HT1080 (cell line): ENCODE data around the gene SLC12A7. TPM values are rescaled to one million over a fixed set of nuclear protein-coding genes. Genes with fewer than 3 reads are reported as not detected.
"Not testable (repeated sequence)": the region's sequence is repeated elsewhere in the genome, so short reads cannot be mapped to it uniquely, and the experiment has no call there.

ENCODE experiments used
- DNase-seq: peaks from one replicate; pipeline ENCODE4 v3.0.0-alpha.2; 2015; ENCODE audit warnings: low read depth
- total RNA-seq: library from RNA; depleted of rRNA; stranded (reverse); fragments of >200 nt; shearing (Covaris generic); gene quantifications from 2 replicates; pipeline ENCODE4 v1.2.3, GENCODE V29; 2014

The SLC12A7 gene
- total RNA-seq, 1 experiment from 2014 or later: 2.4 TPM

DNA sequence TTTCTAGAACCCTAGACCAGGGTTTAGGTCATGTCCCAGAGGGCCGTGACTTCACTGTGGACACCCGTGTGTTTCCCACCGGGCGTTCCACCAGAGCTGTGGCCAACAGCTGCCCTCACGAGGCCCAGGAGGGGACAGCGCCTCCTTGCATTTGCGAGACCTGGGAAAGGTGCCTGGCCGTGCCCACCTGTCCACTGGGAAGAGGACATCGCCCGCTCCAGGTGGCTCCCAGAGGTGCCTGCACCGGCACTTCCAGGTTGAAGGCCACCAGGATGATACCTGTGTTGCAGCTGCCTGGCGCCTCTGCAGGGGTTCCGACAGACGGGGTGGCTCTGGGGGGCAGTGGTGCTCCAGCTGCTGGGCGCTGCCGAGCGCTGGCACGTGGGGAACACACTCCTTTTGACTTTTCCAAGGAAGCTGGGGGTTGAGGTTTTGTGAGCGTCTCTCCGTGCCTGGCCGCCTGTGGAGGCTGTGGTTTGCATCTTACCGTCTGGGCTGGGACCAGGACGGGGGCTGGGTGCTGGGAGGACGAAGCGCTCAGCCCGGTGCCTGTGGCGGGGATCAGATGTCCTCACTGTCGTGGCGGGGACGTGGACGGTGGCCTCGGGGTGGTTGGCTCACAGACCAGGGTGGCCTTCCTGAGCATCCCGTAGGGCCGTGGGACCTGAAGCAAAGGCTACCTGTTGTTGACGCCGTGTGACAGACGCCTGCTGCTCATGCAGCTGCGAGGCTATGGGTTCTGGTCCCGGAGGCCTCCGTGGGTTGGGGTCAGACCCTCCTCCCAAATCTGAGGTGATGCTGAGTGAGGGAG lies 84.0 kb downstream of the SLC12A7 start:
- DNase-seq: no peak

DNA sequence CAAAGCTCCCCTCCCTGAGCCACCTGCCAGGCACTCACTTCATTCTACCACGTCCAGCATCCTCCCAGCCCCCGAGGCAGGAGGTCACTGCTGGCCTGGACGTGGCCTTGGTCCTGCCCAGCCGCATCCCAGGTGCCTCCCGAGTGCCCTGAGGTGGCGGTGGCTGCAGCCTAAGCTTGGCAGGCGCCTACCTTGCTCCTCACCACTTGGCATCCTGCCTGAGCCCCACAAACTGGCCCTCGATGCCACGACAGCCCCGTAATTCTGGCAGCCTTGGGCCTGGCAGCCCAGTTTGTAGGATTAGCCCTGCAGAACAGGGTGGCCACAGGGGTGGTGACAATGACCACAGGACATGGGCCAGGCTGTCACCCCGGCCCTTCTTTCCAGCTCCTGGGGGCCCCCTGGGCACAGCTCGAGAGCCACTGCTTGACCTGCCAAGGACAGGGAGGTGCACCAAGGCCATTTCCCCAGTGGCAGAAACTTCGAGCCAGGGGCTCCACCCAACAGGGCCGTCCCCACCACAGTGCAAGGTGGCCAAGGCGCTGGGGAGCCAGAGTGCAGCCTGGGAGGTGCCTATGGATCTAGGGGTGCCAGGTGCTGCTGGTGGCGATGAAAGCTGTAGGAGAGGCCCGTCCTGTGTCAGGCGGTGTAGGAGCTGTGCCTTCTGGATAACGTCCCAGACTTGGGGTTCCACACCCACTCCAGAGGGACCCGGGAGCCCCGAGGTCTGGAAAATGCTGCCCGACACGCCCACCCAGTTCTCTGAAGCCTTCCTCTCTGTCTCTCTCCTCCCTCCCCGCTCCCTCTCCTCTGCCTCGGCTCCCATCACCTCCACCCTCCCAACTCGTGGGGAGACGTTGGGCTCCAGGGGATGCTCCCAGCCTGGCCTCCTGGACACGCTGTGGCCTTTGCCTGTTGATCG lies 84.9 kb downstream of the SLC12A7 start:
- DNase-seq: no peak

DNA sequence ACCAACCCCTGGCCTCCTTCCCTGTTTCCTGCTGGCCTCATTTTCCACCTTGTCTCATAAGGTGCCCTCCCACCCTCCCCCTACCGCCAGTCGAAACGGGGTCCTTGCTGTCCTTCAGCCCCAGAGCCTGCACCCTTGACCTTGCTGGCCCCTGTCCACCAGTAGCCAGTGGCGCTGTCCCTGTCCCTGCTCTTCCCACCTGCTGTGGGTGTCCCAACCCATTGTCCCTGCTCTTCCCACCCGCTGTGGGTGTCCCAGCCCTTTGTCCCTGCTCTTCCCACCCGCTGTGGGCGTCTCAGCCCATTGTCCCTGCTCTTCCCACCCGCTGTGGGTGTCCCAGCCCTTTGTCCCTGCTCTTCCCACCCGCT lies 89.9 kb downstream of the SLC12A7 start:
- not testable (repeated sequence) for DNase-seq

DNA sequence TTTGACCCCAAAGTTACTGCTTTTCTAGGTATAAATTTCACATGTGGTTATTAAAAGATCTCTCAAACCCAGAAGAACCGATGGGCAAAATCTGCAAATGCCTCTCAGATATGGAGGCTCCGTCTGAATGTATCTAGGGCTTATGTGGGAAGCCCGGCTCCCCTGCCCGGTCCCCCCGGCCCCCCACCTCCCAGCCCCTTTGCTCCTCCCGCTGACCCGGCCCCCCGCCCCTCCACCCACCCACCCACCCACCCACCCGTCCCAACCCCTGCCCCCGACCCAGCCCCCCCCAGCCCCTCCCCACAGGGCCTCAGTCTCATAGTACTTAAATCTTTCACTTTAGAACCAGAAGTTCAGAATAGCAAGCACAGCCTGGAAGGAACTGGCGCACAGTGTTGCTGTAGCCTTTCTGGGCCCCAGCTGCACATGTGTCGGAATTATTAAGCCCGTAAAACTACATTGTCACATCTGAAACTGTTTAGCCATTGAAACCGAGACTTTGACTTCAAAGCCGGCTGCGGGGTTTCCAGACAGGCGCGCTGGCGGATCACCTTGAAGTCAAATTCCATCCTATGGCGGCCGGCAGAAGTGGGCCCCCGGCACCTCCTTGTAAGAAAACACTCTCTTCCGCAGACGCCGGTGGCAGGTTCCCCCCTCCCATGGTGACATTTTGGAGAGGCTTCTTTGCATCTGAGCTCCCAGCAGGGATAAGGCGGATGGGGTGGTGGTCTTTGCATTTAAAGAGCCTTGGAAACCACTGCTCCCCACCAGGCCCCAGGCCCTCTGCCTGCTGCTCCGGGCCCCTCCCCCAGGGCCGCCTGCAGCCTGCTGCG lies 90.5 kb downstream of the SLC12A7 start:
- DNase-seq: no peak

DNA sequence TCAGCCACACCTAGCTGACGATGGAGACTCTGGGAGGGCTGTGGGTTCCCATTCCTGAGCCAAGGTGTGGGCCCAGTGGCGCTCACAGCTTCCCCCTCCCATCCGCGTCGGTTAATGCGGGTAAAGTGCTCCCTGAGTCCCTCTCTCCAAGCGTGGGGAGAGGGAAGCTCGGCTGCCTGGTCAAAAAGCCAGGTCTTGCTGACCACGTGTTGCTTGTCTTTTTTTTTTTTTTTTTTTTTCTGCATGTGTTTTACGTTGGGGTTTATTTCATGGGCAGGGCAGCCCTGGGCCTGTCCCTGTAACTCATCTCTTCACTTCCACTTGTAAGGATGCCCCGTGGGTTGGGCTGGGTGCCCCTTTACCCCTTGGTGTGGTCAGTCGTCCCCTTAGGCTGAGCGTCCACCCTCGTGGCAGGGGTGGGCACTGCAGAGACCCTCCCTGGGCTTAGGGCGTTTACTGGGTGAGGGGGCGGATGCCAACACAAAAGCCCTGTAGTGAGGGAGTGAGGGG lies 91.4 kb downstream of the SLC12A7 start:
- no peak for DNase-seq

DNA sequence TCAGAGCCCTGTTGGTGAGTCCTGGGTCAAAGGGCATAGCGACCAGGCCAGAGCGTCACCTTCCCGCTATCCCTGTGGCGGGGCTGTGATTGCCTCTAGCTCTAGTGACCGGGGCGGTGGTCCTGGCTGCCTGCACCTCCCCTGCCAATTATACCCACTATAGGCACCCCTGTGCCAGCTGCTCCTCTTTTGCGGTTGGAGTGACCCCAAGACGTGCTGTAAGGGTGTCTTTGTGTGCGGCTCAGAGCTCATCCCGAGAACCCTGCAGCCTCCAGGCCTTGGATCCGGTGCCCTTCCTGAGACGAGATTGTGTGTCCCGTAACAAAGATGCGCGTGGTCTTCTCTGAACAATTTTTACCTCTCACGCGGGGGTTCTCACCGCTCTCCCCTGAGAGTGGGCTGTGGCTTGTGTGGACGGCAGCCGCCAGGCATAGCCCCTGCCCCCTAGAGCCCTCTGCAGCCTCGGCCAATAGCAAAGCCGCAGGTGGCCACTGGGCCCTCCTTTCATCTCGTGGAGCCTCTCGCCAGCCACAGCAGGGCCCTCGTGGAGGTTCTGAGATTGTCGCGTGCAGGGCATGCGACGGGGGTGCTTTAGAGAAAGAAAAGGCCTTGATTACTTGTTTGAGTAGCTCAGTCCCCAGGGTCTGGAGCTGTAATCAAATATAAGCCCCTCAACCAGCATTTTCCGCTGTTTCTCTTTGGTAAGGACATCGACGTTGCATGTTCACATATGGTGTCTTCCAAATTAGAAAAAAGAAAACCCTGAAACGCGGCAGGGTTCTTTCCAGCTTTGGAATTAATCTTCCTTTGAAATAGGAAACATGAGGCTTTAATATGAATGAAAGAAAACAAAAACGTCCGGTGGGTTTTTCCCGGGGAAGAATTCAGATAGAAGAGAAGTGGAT lies 92.6 kb downstream of the SLC12A7 start:
- no peak for DNase-seq

DNA sequence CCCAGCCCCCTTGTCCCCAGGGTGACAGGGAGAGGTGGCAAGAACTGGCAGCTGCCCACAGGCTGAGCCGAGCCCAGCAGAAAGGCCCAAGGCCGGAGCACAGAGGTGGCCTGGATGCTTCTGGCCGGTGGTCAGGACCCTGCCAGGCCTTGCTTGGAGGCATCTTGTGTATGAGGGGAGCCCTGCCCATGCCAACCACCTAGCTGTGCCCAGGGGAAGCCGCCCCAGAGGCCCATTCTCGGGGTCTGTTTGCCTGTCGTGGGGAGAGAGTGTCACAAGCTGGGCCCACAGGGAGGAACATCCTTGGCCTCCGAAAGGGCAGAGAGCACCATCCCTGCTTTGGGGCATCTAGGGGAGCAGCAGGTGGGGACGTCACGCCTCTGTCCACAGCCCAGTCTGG lies 93.3 kb downstream of the SLC12A7 start:
- no peak for DNase-seq

DNA sequence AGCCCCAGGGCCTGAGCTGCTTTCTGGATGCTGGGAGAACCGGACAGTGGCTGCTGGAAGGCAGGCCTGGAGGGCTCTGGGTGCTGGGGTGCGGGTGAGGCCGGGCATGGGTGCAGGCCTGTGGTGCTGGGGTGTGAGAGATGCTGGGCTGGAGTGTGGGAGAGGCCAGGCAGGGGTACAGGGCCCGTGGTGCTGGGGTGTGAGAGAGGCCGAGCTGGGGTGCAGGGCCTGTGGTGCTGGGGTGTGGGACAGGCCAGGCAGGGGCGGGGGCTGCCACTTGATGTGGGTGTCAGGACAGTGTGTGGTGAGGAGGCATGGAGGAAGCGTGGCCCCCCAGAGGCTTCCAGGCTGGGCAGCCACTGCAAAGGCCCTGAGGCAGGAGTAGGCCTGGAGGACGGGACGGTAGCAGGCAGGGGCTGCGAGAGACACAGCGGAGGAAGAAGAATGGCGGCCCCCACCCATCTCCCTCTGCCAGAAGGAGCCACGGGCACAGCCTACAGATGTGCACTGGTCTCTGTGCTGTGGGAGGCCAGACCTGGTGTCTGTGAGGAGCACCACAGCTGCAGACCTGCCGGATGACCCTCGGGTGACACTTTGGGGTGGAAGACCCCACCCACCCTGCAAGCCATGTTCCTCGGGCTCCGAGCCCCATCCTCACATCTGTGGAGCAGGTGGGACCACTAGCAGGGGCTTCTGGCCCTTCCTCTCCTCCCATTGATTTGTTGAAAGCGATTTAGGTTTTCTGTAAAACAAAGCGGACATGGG lies 94.0 kb downstream of the SLC12A7 start:
- no peak for DNase-seq

DNA sequence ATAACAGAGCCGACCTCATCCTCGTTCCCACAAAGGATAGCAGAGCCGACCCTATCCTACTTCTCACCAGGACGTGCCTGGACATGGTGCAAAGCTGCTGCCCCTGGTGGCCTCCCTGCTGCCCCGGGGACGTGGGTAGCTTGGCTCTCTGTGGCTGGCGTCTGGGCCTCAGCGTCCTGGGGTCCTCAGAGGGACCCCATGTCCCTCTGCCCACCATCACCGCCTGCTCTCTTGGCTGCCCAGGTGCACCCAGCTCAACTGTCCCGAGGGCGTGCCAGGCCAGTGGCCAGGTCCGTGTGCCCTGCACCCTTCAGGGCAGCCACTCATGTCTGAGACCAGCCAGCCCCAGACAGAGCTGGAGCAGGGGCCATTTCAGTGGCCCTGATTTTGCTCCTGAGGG lies 94.8 kb downstream of the SLC12A7 start:
- DNase-seq: no peak

DNA sequence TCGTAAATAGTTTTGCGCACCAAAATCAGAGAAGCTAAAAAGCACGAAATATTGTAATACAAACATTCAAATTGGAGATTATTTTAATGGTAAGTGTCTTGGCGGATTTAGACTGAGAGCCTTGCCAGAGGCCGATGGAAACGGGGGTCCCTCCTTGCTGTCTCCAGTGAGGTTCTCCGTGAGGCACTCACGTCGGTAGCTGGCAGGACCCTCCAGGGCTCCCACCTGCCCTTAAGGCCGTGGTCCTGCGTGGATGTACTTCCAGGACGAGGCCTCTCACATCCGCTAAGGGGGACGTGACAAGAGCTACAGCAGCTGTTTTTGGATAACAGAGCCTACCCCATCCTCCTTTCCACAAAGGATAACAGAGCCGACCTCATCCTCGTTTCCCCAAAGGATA lies 95.4 kb downstream of the SLC12A7 start:
- no peak for DNase-seq

DNA sequence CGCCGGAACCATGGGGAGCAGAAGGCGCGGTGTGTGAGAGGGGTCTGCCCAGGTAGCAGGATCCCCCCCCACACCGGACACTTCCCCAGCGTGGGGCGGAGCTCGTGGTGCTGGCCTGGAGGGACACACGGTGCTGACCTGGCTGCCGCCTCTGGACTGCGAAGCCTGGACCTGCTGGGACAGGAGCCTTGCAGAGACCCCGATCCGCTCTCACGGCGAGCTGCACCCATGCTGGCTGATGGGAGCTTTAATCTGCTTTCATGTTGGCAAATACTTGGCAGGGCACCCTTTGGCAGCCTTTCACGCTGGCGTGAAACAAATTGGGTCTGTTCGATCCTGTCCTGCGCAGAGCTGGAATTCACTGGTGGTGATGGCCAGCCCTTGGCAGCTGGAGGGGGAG lies 95.8 kb downstream of the SLC12A7 start:
- no peak for DNase-seq

DNA sequence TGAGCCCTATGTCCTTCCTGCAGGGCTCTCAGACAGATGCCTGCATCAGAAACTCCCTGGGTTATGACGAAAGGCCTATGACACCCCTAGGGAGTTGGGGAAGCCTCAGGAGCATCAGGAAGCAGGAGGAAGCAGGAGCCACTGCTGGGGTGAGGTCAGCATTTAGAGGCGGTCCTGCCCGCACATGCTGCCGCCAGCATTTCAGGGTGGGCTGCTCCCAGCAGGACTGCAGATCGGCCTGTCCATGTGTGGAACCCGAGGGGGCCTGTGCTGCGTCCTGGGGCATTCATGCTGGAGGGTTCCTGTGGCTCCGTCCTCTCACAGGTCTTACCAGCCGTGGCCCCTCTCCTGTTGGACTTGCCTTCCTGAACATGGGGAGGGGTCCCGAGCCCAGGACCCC lies 96.4 kb downstream of the SLC12A7 start:
- DNase-seq: no peak

DNA sequence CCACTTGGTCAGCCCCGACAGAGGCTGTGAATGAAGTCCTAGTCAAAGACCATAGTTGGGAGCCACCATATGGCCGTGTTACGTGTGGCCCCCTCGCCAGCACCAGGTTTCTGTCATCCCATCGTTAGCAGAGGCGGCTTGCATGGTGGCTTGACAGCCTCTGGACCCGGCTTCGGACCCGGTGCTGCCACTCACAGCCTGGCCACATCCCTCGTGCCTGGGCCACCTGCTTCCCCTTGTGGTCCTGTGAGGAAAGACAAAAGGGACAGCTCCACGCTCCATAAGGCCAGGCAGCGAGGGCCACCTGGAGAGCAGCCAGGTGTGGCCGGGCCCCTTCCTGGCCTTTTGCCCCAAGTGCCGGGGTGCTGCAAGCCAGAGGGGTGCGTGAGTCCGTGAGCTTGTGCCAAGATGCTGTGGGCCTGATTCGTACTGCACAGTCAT lies 97.1 kb downstream of the SLC12A7 start:
- no peak for DNase-seq

DNA sequence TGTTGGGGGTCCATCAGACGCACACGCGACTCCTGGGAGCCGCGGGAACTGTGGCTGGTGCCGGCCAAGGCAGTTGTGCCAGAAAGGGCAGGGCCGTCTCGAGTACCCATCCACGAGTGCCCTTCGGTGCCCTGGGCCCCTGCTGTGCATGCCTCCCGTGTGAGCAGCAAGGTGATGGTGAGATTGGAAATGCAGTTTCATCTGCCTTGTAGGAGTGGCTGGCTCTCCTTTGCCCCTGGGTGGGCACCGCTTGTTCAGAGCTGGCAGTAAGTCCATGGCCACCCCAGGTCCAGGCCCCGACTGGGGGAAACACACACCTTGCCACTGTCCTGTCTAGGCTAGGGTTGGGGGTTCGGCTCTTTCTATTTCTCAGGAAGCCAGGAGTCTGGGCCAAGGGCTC lies 97.5 kb downstream of the SLC12A7 start:
- DNase-seq: no peak

DNA sequence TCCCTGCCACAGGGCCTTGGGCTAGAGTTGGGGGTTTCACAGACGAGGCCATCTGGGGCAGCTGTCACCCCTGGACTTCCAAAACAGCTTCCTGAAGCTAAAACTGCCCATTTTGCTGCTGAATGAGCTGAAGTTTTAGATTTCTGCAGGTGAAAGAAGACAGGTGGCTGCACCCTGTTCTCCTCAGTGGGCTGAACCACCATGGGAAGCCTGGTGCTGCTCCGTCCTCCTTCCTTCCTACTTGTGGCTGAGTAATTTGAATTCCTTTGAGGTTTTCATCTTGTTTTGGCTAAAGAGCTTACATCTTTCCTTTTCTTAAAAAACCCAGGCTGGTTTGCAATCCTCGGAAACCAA lies 97.9 kb downstream of the SLC12A7 start:
- DNase-seq: no peak

DNA sequence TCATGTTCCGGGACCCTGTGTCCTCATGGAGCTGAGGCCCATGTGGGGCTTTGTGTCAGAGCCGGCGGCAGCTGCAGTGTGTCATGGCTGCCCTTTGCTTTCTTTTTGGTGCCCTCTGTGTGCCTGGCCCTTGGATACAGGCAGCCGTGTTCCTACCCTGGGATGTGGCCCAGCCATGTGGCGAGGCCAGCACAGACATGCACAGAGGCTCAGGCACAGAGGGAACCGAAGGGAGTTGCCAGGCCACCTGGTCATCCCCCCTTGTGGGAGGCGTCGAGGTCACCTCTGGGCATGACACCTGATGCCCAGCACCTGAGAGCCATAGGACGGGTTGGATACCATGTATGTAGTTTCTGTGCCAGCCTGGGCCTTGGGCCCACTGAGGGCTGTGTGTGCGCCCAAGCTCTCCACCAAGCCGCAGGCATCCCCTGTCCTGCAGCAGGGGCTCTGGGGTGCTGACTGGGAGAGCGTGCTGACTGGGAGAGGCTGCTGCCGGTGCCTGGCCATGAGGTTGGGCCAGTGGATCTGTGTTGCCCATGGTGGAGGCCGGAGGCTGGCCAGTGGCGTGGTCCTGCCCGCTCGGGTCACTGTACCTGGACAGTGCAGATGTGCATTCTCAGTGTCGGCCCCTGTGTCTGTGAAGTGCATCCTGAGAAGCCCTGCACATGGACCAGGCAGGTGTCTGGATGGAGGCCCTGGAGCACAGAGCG lies 98.5 kb downstream of the SLC12A7 start:
- DNase-seq: no peak

DNA sequence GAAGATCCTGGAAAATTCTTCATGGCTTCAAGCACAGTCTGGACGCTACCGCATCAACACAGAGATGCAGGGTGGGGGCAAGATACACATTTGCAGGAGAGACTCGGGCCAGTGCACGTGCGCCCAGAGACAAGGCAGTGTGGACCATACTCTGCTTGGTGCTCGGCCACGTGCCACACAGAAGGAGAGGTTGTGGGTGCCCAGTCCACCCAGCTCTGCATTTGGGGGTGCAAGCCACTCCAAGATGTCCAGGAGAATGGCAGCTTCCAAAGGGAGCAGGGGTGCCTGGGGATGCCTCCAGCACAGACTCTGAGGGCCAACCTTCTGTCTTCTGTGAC lies 99.0 kb downstream of the SLC12A7 start:
- DNase-seq: no peak

DNA sequence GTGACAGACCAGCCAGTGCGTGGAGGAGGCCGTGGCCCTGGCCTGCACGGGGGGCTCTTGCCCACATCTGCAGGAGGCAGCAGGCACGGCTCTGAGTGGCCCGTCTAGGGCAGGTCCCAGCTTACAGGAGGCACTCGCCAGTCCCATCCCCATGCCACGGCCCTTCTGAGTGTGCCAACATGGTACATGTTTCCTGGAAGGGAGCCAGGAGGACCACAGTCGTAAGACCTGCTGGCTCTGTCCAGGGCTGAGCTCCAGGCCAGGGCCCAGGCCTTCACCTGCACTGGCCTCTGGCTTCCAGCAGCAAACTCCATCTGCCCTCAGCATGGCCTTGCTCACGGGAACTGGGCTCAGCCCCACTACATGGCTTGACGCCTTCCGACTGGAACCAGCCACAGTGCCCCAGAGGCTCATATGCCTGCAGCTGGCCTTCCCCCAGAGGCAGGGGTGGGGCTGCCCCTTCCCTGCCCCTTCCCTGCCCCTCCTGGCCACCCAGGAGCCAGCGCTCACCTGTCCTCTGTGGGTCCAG lies 99.5 kb downstream of the SLC12A7 start:
- no peak for DNase-seq

DNA sequence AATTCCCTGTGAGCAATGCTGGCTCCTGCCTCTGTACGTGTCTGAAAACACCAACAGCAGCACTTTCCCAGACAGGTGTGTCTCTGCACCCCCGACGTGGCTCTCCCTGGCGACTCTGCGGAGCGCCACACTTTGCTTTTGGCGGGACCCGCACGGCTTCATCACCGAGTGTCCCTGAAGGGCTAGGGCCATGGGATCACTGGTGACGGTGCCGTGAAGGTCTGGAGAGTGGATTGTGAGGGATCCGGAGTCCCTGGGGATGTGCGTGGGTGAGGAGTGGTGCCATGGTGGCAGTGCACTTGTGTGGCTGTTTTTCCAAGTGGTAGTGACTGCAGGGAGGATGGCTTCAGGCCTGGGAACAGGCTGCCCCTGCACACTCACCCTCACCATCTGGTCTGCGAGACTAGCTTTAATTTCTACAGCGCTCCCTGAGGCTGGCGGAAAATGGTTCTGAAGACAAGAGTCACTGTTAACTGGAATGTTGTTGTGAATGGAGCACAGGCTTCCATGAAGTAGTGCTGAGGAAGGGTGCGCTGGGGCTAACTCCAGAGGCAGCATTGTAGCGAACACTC lies 100.0 kb downstream of the SLC12A7 start:
- DNase-seq: no peak
